Endometrial microvascular endothelial cells (primary cell): Measurements from ENCODE around the gene TMF1. TPM values are rescaled to one million over a fixed set of nuclear protein-coding genes. Genes with fewer than 3 reads are reported as not detected.

ENCODE experiments used
- in situ Hi-C: cut with HindIII; loops from 2 replicates; pipeline ENCODE4 v1.10.0; 2017; ENCODE audit warnings: low sequenced_read_pairs, low pct_unique_long_range_greater_than_20kb; ENCODE audit errors: inconsistent ontology term
- total RNA-seq: library from RNA; depleted of rRNA; stranded (reverse); fragments of >200 nt; gene quantifications from one replicate; pipeline ENCODE4 v1.2.3, GENCODE V29; 2015; ENCODE audit errors: inconsistent ontology term

TMF1 gene
- total RNA-seq, 1 donor from 2014 or later: 17.3 TPM

GRCh38 chr3:68988740-68989139 is 63.4 kb downstream of the TMF1 start:
- in situ Hi-C loops: no loop called here

GRCh38 chr3:68987322-68987721 is 64.8 kb downstream of the TMF1 start:
- in situ Hi-C loops: no loop called here

GRCh38 chr3:68986496-68987208 is 65.5 kb downstream of the TMF1 start:
- in situ Hi-C loops: no loop called here

GRCh38 chr3:68985146-68985790 is 66.9 kb downstream of the TMF1 start:
- in situ Hi-C loops: no loop called here

GRCh38 chr3:68984011-68984530 is 68.1 kb downstream of the TMF1 start:
- in situ Hi-C loops: no loop called here

GRCh38 chr3:68977486-68978167 is 74.5 kb downstream of the TMF1 start:
- in situ Hi-C loops: no loop called here

GRCh38 chr3:68974711-68975110 is 77.4 kb downstream of the TMF1 start:
- in situ Hi-C loops: no loop called here

- in situ Hi-C loops: no loop called here
These were observed 78.5 kb downstream of the TMF1 start for GRCh38 chr3:68973639-68974038.

- in situ Hi-C loops: no loop called here
These were observed 79.7 kb downstream of the TMF1 start for GRCh38 chr3:68972358-68972979.

Other genes with a start within 250 kb of the TMF1 start
- not detected for gene TAFA4, start 119.8 kb downstream of the TMF1 start, total RNA-seq
- 103 TPM for gene EOGT, start 38.6 kb downstream of the TMF1 start, total RNA-seq
- gene UBA3, start 28.0 kb upstream of the TMF1 start, total RNA-seq: 73.8 TPM
- gene ARL6IP5, start 32.6 kb upstream of the TMF1 start, total RNA-seq: 135 TPM
- gene LMOD3, start 70.3 kb upstream of the TMF1 start, total RNA-seq: not detected